Left lobe of liver (tissue), 2 donors: ENCODE results near the gene ZFP57. TPM values are rescaled to one million over a fixed set of nuclear protein-coding genes. Genes with fewer than 3 reads are reported as not detected.

Experiments
- ATAC-seq: fragments of 200-7000 bp; cut with Tn5 transposase; one replicate; pipeline ENCODE4 v1.9.1; 2020; ENCODE audit warnings: mild to moderate bottlenecking, moderate library complexity
- DNase-seq: peaks from one replicate; pipeline ENCODE4 v3.0.0-alpha.2; 2020; ENCODE audit warnings: low spot score
- total RNA-seq: library from RNA; stranded (reverse); gene quantifications from one replicate; pipeline ENCODE4 v1.2.1, GENCODE V29; 2021
- donor health status: DM: no; HTN: no; CAD: no; lungs with moderate emphysema.
- donor health status: DM: no; HTN: yes; CAD: no.

The ZFP57 gene
- not detected for total RNA-seq

DNA sequence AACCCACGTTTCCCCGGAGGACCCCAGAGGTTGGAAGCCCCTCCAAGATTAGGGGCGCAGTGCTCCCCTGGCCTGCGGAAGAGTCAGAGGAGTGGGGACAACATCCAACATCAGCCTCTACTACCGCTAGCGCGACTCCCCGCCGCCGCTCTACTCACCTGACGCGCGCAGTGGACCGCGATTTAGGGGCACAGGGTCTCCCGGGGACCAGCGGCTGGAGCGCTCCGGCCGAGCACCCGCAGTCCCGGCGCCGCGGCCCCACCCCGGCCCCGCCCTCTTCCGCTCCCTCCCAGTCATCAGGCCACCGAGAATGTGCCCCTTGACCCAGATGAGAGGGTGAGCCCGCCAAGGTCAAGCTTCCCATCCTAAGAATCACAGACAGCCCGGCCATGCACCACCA, at the start of gene ZFP57:
ZFP57 (minus strand) TSS at position 249 of the 400 bp plus-strand sequence. CDS start 4,149 bp downstream, outside the sequence.
- ATAC-seq (no peak), DNase-seq (no peak)

DNA sequence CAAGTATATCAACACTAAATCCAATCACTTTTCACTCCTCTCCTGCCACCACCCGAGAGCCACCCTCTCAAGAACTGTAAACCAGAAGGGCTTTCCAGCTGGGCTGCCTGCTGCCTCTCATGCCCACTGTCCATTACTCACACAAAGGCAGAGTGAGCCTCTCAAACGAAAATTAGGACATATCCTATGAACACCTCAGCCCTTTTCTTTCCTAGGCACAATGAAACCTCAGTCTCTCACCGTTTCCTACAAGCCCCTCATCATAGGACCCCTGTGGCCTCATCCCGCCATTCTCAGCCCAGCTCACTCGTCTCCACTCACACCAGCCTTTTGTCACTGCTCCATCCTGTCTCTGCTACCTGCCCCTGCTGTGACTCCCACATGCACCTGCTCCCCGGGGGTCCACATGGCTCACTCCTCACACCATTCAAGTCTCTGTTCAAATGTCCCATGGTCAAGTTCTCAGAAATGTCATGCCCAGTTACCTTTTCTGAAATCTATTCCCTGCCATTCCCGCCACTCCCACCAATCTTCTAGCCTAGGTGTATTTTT, 49.7 kb upstream of the ZFP57 start:
- no peak for ATAC-seq

DNA sequence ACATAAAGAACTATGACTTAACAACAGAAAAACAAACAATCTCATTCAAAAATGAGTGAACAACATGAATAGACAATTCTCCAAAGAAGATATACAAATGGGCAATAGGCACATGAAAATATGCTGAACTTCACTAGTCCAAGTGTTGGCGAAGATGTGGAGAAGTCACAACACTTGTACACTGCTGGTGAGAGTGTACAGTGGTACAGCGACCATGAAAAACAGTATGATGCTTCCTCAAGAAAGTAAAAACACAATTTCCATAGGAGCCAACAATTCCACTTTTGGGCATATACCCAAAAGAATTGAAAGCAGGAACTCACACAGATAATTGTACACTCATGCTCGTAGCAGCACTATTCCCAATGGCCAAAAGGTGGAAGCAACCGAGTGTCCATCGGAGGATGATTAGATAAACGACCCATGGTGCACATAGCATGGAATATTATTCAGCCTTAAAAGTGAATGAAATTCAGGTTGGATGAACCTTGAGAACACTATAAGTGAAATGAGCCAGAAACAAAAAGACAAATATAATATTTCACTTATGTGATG, 48.9 kb upstream of the ZFP57 start:
- no peak for ATAC-seq

More for the DNA sequence above, 49.7 kb upstream of the ZFP57 start:
- no peak for DNase-seq

DNA sequence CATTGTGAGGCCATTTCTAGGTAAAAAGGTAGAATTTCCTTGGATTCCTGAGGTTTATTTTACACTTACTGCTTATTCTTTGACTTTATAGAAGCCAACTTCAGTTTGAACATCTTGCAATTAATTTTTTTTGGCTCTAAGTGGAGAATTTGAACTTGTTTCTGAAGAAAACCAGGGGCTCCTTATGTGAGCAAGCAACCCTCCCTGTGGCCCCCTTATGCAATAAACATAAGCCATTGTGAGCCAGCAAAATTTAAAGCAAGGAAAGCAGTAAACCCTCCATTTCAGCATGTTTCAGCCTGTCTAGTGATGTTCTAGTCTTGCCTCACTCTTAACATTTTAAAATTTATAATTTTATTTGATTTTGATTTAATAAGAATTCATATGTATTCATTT, 47.9 kb upstream of the ZFP57 start:
- ATAC-seq (no peak), DNase-seq (no peak)

More for the DNA sequence above, 48.9 kb upstream of the ZFP57 start:
- no peak for DNase-seq

GRCh38 chr6:29728173-29728874, 47.4 kb upstream of the ZFP57 start:
- ATAC-seq: no peak

DNA sequence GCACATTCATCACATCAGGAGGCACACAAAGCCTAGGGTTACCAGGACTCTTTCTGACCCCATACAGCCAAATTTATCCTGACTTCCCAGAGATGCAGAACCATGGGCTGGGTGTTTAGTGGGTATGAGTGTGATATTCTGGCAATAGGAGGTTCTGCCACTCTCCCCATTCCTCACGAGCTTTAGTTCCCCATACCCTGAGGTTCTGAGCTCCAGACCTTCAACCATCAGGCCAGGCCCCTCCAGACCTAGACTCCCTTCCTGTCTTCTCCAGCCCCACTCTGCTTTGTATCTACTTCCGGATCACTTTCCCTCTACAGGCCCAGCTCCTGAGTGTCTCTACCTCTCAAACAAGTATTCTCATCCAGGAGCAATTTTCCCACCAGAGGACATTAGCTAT, 46.7 kb upstream of the ZFP57 start:
- ATAC-seq: no peak

More at GRCh38 chr6:29728173-29728874, 47.4 kb upstream of the ZFP57 start:
- no peak for DNase-seq

GRCh38 chr6:29726571-29727194, 45.7 kb upstream of the ZFP57 start:
- ATAC-seq: no peak
- DNase-seq: no peak

More for the DNA sequence above, 46.7 kb upstream of the ZFP57 start:
- no peak for DNase-seq

- ATAC-seq (no peak), DNase-seq (no peak)
These were observed 45.0 kb upstream of the ZFP57 start for GRCh38 chr6:29726001-29726400.

GRCh38 chr6:29724937-29725869, 44.3 kb upstream of the ZFP57 start:
- no peak for ATAC-seq
- no peak for DNase-seq

DNA sequence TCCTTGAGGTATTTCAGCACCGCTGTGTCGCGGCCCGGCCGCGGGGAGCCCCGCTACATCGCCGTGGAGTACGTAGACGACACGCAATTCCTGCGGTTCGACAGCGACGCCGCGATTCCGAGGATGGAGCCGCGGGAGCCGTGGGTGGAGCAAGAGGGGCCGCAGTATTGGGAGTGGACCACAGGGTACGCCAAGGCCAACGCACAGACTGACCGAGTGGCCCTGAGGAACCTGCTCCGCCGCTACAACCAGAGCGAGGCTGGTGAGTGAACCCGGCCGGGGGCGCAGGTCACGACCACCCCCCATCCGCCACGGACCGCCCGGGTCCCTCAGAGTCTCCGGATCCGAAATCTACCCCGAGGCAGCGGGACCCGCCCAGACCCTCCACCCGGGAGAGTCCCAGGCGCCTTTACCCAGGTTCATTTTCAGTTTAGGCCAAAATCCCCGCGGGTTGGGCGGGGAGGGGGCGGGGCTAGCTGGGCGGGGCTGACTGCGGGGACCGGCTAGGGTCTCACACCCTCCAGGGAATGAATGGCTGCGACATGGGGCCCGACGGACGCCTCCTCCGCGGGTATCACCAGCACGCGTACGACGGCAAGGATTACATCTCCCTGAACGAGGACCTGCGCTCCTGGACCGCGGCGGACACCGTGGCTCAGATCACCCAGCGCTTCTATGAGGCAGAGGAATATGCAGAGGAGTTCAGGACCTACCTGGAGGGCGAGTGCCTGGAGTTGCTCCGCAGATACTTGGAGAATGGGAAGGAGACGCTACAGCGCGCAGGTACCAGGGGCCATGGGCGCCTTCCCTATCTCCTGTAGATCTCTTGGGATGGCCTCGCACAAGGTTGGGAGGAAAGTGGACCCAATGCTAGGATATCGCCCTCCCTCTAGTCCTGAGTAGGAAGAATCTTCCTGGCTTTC, 43.0 kb upstream of the ZFP57 start:
- DNase-seq: peak; percentile 62

GRCh38 chr6:29723262-29723665, 42.3 kb upstream of the ZFP57 start, which contains the start of gene HLA-F:
TSS of gene HLA-F (plus strand) at chr6:29723434. CDS start at chr6:29723464, 30 bp downstream.
- ATAC-seq (peak; percentile 98), DNase-seq (peak; percentile 88)

More for the DNA sequence above, 43.0 kb upstream of the ZFP57 start:
- ATAC-seq: peak; percentile 70

DNA sequence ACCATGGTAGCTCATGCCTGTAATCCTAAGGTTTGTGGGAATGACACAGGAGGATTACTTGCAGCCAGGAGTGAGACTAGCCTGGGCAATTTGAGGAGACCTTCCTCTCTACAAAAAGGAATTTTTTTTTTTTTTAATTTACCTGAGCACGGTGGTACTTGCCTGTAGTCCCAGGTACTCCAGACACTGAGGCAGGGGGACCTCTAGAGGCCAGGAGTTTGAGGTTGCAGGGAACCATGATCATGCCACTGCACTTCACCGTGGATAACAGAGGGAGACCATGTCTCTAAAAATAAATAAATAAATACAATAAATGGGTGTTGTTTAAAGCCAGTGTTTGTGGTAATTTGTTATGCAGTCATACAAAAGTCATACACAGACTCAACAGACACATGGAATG, 39.9 kb upstream of the ZFP57 start:
- no peak for DNase-seq
- no peak for ATAC-seq

- DNase-seq (no peak), ATAC-seq (no peak)
These were observed 29.5 kb upstream of the ZFP57 start for GRCh38 chr6:29710281-29710941.

- DNase-seq (no peak), ATAC-seq (no peak)
These were observed 28.2 kb upstream of the ZFP57 start for GRCh38 chr6:29709188-29709587.

- ATAC-seq: no peak
- no peak for DNase-seq
These were observed 27.7 kb upstream of the ZFP57 start for GRCh38 chr6:29708432-29709179.

GRCh38 chr6:29705389-29706231, 24.7 kb upstream of the ZFP57 start:
- ATAC-seq (peak; percentile 78), DNase-seq (no peak)

DNA sequence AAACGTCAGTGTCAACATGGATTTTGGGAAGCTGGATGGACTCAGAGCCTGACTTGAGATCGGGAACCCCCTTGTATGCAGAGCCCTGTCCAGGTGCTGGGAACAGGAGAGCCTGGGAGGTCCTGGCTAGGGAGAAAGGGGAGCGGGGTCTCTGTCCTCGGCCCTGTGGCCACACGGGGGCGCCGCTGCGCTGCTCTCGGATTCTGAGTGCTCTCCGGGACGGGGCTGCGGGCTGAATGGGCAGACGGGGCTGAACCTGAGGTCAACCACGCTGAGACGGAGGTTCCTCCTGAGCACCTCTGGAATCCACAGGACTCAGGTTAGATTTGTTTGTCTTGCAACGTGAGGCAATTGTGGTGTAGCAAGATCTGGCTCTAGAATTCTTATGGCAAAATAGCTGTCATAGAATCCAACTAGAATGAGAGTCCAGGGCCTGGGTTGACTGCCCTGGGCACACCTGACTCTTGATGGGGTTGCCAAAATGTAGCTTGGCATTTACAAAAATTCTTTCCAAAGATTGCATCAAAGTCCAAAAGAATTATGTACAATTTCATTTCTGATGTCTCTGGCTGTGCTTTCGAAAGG, 21.7 kb upstream of the ZFP57 start:
- peak; percentile 61 for DNase-seq
- ATAC-seq: peak; percentile 94
